HG02938 (cell line): Measurements from ENCODE around the gene SNORC.

ENCODE experiments used
- ATAC-seq: cut with Tn5 transposase; IDR thresholded peaks from one replicate; pipeline ENCODE4 v1.9.1; 2021; ENCODE audit warnings: mild to moderate bottlenecking, moderate library complexity; ENCODE audit not compliant: unreplicated experiment

SNORC gene

DNA sequence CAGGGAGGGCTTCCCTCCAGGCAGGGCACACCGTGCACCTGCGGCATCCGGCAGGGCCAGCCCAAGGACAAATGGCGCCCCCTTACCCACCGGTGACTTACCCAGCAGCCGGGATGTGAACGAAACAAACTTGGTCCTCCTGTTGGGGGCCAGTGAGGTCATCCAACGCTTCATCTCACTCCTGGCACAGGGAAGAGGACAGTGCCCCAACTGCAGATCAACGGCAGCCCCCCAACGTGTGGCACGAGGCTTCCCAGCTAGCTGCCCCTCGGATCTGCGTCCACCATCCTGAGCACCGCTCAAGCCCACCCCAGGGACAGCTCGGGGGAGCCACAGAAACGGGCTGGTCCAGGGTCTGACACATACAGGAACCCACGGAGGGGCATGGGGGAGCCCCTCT is 12.0 kb downstream of the SNORC start:
- ATAC-seq = no peak

DNA sequence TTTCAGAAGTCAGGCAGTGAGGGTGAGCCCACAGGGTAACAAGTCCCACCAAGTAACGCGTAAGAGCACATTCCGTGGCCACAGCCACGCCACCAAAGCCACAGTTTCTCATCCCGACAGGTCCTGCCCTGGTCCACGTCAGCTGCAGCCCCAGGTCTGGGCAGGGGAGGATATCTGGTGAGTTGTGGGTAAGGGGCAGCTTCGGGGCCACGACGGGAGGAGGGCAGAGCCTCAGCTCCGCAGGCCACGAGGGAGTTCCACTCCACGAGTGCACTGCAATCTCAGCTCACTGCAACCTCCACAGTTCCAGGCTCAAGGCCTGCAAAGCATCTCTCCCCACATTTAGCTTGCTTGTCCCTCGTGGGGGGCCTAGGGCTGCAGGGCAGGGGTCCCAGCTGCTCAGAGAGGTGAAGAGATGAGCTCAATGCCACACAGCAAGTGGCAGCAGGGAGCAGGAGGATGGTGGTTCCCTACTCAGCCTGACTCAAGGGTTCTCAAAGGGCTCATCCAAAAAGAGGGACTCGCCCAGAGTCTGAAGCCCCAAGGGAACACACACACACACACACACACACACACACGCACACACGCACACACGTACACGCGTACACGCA is 12.5 kb downstream of the SNORC start:
- no peak for ATAC-seq

DNA sequence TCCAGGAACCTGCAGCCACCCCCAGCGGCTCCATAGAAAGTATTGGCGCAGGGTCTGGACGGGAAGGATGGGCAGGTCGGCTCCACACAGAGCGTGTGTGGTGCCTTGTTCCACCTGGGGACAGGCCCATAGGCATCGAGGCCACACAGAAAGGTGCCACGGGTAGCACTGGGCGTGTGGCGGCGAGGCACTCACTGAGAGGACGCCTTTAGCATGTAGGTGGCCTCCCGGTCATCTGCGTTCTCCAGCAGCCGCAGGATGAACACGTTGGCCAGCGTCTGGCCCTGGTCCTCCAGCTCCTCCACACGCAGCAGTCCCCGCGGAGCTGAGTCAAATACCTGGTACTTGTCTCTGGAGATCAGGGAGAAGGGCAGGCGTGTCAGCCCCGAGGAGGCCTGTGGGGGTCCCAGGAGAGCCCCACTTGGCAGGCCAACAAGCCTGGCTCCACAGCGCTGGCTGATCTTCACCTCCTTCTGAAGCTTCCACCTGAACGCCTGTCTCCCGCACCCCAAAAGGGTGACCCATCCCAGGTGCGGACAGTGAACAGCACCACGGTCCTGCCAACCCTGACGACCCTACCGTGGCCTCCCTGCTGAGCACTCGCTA is 13.2 kb downstream of the SNORC start:
- ATAC-seq = no peak

DNA sequence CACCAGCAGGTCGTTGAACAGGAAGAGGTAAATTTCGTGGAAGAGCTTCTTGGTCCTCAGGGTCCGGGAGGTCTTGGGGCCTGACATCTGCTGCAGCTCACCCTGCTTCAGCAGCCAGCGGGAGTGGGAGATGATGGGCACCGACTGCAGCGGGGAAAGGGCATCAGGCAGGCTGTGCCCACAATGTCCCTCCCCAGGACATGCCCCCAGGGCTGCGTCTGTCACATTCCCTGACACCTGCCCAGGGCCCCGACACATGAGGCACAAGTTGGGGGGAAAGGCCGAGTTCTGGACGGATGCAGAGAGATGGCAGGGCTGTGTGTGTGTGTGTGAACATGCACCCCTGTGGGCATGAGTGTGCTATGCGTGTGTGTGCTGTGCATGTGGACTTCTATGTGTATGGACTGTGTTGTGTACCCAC is 13.9 kb downstream of the SNORC start:
- ATAC-seq = no peak

DNA sequence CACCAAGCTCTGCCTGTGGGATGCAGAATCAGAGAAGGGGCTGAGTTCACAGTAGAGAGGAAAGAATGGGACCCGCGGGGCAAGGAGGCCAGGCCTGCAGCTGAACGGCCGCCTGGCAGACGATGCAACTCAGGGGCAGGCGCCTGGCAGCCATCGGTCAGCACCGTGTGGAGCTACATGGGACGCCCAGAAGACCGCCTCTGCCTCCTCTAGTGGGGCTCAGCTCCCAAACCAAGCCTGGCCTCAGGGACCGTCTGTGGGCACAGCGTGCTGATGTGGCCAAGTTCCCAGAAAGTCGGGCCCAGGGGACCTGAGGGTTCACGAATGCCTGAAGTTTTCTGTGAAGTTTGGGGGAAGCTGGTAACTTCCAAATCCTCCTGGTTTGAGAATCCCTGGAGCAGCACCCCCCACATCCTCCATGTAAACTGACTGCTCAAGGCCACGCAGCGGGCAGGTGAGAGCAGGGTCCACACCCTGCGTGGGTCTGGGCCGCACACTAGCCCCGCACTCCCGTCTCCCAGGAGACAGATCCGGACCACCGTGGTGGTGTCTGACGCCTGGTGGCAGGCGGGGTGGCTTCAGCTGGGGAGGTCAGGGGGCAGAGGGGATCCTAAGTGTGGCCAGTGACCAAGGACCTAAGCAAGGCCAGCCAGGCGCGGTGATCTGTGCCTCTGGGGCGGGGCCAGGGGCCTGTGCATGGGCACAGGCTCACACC is 14.6 kb downstream of the SNORC start:
- ATAC-seq = no peak

DNA sequence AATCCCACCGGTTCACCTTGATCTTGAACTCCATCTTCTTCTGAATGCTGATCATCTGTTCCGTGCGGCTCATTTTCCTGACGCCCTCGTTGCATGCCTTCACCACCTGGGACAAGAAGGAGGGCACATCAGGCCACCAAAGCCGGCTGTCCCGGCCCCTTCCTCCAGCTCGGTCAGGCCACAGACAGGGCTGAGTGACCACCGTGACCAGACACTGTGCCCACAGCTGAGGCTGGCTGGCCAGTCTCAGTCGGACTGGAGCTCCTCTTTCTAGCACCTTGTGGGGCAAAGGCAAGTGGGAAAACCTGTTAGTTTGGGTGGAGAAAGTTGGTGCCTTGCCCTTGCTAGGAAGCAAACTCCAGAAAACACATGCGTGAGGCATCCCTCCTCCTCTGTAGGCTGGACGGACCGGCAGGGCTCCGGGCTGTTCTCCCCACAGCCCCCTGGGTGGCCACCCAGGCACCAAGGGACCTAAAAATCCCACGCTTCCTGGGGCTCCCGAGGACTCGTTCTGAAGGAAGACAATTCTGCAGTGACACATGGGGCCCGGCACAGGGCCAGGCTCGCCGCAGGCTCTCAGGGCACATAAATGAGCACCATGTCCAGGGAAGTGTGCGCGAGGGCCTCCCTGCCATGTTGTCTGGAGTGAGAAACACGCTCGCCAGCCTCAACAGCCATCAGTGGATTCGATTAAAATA is 15.3 kb downstream of the SNORC start:
- no peak for ATAC-seq

DNA sequence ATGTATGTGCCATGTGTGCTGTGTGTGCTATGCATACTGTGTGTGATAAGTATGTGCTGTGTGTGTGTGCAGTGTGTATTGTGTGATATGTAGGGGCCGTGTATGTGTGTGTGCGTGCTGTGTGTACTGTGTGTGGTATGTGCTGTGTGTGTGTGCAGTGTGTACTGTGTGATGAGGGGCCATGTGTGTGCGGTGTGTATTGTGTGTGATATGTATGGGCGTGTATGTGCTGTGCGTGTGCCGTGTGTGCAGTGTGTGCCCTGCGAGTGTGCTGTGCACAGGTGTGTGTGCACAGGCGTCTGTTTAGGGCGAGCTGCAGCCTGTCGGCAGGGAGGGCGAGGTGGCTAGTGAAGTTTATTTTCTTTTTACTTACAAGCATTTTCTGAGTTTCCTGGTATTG is 16.1 kb downstream of the SNORC start:
- no peak for ATAC-seq

DNA sequence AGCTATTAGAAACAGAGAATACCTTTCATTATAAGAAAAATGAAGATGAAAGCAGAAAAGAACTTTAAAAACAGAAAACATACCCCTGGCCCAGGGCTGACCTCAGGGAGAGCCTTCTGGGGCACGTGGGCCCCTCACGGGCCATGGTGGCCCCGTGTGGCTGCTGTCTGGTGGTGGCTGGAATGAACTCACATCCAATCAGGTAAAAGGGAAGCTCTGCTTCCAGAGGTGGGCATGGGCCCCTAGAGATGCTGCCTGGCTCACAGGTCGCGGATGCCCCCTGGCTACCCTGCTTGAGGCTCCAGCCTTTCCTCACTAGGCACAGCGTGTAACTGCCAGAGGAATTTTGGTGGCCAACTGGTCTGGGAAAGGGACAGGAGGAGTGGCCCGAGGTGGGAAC is 16.6 kb downstream of the SNORC start:
- no peak for ATAC-seq

DNA sequence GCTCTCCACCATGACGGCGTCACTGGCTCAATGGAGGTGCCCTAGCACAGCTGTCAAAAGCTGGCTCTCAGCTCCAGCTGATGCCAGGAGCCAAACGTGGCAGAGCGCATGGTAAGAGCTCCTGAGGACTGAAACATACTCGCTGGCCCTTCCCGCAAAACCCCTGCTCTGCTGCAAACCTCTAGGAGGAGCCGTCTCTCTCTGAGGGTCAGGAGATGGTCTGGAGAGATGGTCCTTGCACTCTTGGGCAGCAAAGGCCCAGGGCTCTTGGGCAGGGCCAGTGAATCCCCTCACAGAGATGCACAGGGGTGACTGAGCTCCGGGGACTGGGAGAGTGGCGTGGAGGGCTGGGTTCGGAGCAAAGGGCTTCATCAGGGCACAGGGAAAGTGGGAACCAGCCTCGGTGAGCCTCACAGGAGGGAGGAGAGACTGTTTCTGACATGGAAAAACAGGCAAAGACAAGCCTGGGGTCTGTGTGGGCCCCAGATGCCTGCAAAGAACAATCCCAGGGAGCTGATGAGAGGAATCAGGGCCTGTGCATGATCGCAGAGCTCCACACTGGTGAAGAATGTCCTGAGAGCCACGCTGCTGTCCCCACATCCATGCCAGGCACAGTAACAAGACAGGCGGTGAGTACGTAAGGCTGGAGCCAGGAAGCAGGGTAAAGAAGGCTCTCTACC is 17.2 kb downstream of the SNORC start:
- no peak for ATAC-seq

DNA sequence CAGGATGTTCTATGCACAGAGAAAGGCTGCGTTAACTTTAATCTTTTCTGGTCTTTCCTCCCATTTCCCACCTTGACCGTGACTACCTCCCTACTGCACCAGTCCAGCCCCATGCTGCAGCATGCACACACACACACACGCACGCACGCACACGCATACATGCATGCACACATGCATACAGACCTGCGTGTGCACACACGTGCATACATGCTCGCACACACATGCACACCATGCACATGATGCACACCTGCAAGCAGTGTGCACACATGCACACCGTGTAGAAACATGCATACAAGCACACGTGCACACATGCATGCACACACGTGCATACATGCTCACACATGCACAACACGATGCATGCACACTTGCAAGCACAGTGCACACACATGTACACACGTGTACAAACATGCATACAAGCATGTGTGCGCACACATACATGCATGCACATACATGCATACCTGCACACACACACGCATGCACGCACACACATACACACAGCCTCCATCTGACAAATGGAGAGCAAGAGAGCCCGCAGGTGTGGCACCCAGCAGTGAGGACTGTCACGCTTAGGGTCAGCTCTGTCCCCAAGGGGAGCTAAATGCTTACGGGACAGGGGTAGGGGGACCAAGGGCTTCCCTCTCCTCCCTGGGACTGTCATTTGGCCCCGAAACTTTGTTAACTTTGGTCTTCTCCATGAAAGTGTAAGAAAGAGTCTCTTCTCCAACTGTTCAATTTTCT is 18.2 kb downstream of the SNORC start:
- ATAC-seq = no peak

DNA sequence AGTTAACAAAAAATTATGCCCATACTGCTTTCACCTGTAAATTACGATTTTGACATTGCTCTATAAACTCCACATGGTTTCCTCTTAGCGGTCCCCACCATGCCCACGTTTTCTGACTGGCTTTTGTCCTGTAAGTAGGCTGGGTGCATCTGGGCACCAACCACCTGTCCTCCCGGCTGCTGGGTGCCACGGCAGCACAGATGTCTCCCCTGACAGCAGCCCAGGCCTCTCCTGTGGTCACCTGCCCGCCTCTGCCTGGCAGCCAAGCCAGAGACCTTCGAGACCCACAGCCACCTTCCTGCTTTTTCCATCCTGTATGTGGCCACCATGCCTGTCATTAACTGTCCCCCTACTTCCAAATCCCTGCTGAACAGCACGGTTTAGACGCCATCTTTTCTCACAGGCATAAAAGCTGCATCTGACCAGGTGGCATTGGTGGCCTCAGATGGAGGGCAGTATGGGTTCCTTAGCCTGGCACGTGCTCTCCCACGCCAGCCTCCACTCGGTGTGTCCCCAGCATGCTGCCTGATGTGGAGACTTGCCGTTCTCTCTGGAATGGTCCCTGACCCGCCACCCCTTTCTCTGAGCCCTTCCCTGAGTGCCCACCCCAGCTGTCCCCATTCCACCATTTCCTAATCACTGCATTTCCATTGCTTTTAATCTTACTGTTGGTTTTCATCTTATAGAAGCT is 18.9 kb downstream of the SNORC start:
- ATAC-seq = no peak

DNA sequence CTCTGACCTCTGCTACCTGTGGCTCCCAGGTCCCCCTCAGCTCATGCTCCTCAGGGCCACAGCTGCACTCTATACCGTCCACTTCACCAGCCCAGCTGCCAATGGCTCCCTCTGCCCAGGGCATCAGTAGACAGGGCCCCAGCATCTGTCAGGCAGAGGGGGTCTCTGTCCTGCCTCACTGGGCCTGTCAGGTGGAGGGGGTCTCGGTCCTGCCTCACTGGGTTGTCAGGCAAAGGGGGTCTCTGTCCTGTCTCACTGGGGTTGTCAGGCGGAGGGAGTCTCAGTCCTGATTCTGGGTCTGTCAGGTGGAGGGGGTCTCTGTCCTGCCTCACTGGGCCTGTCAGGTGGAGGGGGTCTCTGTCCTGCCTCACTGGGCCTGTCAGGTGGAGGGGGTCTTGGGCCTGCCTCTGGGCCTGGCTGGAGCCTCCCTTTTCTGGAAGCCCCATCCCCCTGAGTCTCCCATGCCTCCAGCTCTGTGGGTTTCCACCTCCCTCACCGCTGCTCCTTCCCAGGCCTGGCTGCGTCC is 19.9 kb downstream of the SNORC start:
- no peak for ATAC-seq

DNA sequence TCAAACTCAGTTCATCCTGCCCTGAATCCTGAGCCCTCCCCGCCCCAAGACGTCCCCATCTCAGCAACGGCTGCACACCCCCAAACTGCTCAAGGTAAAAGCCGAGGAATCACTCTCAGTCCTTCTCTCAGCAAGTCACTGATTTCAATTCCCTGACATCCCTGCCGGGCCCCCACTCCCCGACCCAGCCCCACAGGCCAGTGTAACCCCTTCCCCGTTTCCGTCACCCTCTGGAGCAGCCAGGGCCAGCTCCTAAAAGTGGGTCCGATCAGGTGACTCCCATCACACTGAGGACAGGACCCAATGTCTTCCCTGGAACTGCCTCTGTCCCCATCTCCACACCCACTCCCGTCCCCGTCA is 20.5 kb downstream of the SNORC start:
- ATAC-seq = no peak

DNA sequence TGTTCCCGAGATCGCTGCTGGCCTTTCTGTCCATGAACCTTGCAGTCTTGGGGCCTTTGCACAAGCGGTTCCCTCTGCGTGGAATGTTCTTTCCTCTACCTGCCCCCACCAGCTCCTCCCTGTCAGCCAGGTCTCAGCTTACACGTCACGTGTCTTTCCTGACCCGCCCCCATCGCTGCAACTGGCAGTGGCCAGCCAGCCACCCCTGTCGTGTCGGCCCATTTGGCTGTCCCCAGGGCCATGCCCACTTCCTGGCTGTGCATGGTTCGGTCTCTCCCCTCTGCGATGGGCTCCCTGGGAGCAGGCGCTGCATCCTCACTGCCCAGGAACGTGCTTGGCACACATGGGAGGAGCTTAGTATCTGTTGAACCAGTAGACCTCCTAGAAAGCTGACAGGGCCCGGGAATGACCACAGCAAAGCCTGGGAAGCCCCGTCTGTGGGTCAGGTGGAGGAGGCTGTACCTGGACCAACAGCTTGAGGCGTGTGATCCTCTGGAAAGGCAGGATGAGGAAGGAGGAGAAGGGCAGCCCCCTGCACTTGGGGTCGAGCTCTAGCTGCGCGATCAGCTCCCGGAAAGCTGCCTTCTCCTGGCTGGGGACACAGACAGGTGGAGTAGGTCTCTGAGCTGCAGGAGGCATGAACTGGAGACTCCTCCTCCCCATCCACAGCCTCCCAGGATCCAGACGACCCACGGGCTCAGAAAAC is 21.0 kb downstream of the SNORC start:
- ATAC-seq = no peak

DNA sequence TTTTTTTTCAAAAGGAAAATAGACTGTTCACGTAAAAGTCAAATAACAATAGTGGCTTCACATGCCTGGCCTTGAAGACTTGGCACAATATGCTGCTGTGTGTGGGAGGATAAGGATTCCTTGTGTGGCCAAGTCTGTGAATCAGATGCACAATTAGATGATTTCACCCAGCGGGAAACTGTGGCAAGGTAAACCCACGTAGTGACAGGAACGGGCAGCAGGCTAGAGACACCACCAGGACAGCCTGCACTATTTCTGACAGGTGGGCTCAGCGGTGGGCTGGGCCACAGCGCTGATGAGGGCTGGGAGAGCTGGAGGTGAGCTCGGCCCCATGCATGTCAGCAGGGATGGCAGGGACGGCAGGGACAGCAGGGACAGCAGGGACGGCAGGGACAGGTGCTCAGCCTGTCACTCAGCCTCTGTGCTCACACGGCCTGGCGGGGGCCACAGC is 21.6 kb downstream of the SNORC start:
- ATAC-seq = no peak

DNA sequence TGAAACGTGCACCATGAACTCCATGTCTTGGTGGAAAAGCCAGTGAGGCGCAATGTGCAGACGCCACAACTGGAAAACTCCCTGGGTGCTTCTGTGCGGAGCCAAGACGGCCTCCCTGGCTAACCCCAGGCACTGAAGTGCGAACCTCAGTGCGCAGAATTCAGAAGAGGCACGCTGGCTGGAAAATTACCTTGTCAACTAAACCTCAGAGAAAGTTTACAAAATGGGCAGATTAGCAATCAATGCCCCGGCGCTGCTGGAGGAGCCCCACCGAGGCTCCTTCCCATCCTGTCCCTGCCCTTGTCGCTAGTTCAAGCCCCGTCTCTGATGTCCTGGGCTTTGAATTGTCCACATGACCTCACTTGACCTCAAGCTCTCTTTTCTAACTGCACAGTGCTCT is 22.2 kb downstream of the SNORC start:
- ATAC-seq = no peak

DNA sequence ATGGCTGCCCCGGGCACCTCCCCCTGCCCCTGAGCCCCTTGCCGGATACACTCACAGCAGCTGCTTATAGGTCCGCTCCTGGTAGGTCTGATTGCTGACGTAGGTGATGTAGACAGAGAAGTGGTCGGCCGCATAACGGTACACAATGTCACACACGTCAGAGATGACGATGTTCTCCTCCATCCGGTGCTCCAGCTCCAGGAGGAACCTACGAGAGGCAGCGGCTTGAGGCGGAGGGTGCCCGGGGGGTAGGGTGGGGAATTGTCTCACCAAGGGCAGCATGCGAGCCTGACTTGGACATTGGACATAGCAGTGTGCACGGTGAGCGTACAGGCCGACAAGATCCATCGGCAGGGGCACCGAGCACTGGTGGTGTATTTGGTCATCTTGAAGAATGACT is 22.8 kb downstream of the SNORC start:
- ATAC-seq = no peak

DNA sequence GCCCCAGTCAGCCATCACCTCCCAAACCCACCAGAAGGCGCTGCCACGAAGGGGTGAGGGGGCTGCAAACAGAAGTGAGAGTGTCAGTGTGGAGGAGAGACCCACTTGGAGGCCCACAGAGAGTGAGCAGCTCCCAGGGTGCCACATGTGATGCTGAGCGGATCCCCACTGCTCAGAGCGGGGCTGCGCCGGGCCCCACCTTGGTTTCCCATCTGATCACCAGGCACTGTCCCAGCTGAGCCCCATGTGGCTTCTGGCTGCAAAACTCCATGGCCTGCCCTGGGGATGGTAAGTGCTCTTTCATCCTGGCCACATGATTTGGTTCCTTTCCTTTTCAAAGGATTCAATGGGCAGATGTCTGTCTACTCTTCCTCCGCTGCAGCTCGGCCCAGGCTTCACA is 23.8 kb downstream of the SNORC start:
- no peak for ATAC-seq

DNA sequence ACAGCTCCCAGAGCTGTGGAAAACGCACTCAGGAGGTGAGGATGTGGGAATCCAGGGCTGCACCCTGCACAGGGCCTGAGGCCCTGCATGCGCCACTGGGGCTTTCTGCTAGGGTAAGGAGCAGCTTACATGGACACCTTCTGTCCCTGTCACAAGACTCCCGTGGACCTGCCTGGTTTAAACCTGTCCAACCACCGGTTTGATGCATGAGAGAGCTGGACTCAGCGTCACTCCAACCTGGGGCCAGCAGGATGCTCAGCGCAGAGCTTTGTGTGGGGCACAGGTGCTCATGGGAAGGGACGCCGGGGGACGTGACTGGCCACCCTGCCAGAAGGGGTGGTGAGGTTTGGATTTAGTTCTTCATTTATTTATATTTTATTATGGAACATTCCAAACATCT is 24.2 kb downstream of the SNORC start:
- no peak for ATAC-seq
